GDM1 (cell line): ENCODE data around the gene TMEM187.
A peak's percentile ranks its signal among the peaks of the same experiment; 100 is the strongest.

Experiments used
- DNase-seq: peaks from one replicate; lab custom pipeline; 2025; lab: John Stamatoyannopoulos, UW

The TMEM187 gene, protein sequence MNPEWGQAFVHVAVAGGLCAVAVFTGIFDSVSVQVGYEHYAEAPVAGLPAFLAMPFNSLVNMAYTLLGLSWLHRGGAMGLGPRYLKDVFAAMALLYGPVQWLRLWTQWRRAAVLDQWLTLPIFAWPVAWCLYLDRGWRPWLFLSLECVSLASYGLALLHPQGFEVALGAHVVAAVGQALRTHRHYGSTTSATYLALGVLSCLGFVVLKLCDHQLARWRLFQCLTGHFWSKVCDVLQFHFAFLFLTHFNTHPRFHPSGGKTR

DNA sequence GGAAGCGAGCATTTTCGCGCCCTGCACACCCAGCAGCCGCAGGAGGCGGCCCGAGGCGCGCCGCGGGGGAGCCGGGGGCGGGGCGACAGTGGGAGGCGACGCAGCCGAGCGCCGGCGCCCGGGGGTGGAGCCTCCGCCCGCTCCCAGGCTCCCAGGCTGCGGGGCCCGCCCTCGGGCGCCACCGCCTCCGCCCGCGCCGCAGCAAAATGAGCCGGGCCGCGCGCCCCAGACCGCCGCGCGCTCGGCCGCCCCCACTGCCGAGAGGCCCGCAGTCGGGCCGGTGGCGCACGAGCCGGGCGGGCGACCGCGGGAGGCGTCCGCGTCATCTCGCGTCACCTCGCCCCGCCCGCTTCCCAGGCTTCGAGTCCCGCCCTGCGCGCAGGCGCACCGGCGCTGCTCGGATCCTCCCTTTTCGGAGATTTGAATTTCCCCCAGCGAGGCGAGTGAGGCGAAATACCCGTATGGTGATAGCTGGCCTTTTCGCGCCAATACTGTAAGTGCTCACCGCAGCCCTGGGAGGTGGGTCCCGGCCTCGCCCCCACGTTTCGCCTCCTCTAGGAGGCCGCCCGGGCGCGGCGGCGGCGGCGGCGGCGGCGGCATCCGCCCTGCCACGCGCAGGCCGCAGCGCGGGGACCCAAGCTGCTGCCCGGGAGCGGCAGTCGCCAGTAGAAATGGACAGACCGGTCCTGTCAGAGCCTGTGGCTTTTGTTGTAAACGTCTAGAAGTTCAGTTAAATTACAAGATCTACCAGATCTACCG is at the start of gene TMEM187:
Gene TMEM187, plus strand, starts transcription at position 387 of the 759 bp plus-strand sequence. CDS start 9,309 bp downstream, outside the sequence.
- DNase-seq = peak; percentile 86

DNA sequence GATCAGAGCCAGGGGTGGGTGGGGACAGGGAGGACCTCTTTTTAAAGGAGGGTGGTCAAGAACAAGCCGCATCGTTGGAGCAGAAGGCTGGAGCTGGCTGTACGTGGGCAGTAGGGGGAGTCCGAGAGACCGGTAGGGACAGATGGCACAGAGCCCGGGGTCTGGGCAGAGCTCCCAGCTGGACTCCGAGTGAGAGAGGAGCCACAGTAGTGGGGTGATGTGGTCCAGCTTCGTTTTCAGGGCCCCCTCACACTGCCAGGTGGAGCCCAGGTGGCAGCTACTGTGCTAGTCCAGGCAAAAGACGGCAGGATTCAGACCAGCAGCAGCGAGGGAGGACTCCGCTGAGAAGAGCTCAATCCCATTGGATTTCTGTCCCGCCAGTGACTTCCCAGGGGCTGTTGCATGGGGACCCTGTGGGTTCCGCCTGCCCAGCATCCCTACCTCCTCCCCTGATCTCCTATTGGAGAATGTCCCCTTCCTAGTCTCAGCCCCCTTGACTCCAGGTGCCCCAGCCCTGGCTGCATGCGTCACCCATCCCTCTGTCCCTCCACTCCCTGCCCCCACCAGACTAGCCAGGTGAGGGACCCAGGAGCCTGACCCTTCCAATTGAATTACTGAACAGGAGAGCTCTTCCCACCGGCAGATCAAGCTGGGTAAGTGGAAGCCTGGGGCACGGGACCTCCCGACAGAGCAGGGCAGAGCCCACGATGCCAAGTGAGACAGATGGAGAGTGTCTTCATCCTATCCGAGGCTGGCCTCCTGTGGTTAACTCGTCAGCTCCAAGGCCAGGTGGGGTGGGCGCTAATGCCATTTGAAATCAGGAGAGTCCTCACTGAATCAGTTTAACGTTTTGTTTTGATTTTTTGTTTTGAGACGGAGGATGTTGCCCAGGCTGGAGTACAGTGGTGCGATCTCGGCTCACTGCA is 49.4 kb upstream of the TMEM187 start:
- no peak for DNase-seq

DNA sequence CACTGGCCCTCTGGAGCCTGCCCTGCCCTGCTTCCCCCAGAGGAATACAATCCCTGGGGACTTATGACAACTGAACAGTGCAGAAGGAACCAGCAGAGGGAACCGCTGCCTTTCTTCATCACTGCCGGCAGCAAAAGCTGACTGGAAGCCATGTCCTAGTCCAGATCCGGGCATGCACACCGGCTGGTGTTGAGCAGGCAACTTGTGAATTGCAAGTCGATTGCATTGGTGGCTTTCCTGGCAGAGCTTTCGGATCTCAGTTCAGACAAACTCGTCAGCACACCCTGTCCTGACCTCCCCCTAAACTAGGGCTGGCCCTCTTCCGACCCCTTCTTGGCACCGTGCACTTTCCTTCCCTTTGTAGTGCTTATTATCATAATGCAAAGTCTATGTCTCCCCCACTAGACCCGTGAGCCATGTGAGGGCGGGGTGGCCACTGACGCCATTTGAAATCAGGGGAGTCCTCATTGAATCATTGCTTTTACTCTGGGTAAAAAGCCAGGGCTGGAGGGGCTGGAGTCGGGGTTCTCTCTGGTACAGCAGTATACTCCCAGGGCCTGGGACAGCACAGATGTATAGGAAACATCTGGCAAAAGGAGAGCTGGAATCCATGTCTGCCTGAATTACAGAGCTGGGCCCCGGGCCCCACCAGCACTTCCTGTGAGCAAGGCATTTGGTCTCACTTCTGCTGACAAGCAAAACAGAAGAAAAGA is 48.2 kb upstream of the TMEM187 start:
- peak; percentile 66 for DNase-seq

DNA sequence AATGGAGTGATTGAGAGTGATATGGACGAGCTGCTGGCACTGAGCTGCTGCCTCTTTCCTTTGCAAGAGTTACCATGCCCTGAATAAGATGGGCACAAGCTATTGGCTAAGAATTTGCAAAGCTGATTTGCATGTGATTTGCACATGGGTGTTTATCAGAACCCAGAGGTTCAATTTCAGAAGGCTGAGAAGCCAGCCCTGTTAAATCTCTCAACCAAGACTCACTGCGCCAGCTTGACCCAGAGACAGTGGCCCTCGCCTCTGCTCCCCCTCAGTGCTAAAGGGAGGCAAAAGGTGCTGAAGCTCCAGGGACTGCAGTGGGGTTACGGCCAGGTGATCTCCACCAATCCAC is 47.2 kb upstream of the TMEM187 start:
- no peak for DNase-seq

DNA sequence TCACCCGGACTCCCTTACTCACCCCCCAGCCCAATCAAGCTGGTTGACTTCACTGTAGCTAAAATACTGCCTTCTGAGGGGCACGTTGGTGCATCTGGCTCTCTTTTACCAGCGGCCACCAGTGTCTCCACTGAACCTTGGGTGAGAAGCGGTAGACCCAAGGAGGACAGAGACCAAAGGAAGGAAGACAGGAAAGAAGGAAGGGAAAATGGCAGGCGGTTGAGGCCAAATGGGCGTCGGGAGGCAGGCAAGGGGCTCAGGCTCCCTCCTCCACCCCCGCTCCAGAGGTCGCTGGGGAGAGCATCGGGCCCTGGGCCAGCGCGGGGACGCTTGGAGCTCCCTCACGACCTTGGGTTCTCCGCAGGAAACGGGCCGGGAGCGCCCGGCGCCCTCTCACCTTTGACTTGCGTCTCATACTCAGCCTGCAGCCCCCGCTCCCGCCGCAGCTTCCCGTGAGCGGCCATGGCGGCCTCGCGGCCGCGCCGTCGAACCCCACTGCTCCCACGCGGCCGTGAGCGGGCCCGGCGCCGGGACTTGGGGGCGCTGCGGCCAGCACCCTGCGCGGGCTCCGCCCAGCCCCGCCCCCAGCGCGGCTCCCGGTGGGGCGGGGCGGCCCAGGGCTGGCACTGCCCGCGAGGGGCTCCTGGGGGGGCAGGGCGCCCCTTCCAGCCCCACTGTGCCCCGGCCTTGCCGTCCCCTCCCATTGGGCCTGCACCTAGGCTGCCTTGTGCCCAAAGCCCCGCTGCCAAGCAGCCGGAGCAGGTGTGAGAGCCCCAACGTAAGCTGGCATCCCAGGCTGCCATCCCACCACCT is 46.6 kb upstream of the TMEM187 start, which contains the start of gene ARHGAP4:
Gene ARHGAP4, minus strand, starts transcription at position 526 of the 813 bp plus-strand sequence. Its CDS starts 62 bp downstream, at position 464.
- DNase-seq = peak; percentile 64

DNA sequence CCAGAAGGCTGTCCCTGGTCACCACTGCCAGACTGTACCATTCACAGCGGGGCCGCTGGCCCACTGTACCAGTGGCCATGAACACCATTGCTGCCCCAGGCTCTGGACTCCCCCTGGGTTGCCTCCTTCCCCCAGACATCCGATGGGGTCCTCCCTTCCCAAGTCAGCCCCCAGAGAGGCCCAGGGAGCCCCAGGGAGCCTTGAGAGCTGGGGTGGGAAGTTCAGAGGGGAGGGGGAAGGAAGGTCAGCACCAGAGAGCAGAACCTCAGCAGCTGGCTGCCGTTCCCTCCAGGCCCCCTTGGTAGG is 46.0 kb upstream of the TMEM187 start:
- no peak for DNase-seq

DNA sequence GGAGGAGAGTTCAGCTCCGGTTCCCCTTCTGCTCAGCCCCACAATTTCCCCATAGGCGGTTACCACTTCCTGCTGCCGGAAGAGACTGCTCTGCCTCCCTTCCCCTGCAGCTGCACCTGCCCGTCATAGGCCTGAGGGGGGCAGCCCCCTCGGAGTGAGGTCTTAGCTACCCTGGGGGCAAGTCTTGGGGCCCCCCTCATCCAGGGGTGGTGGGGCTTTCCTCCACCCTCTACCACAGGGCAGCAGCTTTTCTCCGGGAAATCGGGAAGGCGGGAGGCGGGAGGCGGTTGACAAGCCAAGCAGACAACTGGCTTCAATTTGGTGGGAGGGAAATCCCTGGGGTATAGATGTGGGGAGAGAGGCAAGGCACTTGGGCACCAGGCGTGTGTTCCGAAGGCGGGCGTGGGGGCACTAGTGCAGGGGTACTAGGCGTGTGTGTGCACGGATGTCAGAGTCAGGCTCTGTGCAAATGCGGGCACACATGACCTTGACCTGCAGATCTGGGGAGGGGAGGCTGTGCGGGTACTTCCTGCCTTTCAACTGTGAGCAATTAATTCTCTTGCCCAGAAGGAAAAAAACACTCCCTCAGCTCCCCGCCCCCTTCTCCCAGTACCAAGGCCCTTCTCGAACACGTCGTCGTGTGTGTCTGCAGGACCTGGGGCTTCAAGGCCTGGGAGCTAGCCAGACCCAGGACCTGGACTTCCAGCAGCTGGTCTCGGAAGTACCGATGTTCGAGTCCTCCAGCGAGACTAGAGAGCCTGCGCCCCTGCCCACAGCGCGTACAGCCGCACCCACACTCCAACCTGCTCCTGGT is 45.5 kb upstream of the TMEM187 start:
- DNase-seq = peak; percentile 98

DNA sequence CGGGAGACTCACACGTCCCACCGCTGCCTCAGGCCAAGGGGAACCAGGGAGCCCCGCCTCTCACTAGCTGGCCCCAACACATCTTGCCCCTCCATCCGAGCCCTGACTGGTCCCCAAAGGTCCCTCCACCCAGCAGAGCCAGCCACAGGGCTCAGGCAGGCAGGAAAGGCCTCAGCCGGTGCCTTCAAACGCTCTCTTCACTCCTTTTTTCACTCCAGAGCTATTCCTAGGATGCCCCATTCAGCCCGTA is 45.0 kb upstream of the TMEM187 start:
- DNase-seq = no peak

DNA sequence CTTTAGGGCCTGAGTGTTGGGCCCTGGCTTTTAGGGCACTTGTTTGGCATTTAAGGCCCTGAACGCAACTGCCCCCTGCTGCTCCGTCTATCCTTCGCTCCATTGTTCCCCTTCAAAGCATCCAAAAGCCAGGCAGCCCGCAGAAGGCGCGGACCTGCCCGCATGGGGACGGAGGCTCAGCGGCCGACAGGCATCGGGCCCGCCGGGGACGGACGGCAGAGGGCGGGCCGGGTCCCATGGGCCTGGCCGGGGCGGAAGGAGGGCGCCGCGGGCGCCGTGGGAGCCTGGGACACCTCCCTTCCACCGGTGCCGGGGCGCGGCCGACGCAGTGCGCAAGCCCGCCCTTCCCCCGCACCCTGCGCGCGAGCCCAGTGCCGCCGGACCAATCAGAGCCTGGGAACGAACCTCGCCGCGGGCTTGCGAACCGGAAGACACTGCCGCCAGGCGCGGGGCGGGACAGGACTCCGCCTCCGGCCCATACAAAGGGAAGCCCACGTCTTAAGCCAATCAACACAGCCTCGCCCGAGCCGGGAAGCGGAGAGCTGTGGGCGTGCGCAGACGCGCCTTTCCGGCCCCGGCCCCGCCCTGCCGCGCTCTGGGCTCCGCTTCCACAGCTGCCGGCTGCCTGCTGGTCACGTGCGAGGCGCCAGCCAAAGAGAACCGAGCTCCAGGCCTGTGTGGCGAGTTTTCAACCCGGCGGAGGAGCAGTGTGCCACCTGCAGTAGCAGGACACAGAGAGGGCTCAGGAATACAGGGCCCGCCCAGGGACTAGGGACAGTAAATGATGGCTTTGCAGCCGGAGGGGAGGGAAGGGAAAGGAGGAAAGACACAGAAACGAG is 44.4 kb upstream of the TMEM187 start:
- peak; percentile 97 for DNase-seq

DNA sequence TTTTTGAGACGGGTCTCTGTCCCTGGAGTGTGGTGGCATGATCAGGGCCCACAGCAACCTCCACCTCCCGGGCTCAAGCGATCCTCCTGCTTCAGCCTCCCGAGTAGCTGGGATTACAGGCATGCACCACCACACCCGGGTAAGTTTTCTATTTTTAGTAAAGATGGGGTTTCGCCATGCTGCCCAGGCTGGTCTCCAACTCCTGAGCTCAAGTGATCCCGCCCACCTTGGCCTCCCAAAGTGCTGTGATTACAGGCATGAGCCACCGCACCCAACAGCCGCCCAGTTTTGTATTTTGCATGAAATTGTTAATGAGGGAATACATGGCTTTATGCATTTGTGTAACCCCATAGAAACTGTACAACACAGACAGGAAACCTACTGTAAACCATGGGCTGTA is 43.7 kb upstream of the TMEM187 start:
- no peak for DNase-seq

DNA sequence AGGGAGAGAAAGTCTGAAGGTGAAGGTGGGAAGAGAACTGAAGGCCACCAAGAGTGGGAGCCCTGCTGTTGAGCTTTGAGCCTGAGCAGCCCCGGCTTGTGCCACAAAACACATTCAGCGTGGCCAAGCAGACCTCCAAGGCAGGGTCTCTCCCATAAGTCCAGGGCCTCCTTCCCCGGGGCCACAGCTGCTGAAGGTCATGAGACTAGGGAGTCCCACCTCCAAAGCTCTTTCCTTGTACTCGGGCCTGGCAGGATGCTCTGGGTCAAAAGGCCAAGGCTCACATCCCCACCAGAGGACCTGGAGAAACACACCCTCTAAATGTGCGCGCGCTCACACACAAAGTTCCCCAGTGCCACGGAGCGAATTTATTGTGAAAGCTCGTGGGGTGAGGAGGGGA is 43.0 kb upstream of the TMEM187 start:
- DNase-seq = no peak

DNA sequence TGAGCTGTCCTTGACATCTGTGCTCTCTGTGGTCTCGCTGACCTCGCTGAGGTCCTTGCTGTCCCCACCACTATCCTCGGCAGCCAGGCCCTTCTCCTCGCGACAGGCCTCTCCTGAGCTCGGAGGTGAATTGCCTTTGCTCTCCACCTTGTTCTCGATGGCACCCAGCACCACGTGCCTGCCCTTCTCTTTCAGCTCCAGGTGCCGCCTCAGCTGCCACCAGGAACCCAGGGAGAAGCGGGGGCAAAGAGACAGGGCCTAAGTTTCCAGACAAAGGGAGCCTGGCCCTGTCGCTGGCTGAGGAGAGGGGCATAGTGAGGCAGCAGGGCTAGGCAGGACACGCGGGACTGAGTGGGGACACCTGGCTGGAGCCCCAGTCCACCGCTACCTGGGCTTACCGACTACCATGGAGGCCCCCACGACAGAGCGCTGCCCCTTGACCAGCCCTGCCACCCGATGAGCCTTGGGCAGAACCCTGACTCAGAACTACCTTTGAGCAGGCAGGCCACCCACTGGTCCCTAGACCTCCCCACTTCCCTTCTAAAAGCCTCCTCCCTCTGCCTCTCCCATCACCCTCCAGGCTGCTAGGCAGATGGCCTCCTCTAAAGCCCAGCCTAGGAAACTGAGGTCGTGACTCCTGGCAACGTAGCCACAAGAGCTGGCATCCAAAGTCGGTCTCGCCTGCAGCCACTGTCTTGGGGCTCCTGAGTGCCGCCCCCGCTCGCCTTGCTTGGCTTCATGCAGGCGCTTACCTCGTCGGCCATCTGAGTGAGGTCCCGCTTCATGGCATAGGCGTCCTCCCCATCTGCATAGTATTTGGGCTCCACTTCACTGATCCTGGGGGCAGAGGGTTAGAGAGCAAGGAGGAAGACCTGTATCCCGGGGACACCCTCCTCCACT is 42.3 kb upstream of the TMEM187 start:
- no peak for DNase-seq

DNA sequence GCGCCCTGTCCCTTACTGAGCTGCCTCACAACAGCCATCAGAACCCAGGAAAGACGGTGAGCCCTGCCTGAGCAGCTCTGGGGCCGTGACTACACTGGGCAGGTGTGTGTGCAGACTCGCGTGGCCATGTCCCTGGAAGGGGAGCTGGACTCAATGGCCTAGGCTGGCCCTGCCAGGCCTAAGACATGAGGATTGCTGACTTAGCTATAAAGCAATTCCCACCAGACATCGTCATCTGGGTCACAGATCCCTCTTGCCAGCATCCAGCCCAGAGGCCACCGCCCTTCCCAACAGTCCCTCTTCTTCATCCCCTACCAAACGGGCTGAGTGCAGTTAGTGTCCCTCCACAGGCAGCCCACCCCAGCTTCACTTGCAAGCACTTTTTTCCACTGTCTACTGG is 41.4 kb upstream of the TMEM187 start:
- no peak for DNase-seq

DNA sequence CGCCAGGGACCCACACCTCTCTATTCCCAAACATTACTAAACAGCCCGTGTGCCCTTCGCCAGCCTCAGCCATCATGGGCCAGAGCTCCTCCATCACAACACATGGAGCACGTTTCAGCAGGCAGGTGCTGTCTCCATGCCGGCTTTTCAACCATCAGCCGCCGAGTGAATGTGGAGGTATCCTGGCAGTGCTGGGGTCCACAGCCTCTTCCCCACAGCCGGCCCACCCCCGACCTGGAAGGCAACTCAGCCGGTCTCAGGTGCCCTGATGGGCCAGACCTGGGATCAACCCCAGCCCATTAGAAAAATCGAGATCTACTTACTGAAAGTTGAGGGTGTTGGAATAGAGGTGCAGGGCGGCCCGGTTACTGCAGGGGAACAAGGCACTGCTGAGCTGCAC is 40.8 kb upstream of the TMEM187 start:
- no peak for DNase-seq

DNA sequence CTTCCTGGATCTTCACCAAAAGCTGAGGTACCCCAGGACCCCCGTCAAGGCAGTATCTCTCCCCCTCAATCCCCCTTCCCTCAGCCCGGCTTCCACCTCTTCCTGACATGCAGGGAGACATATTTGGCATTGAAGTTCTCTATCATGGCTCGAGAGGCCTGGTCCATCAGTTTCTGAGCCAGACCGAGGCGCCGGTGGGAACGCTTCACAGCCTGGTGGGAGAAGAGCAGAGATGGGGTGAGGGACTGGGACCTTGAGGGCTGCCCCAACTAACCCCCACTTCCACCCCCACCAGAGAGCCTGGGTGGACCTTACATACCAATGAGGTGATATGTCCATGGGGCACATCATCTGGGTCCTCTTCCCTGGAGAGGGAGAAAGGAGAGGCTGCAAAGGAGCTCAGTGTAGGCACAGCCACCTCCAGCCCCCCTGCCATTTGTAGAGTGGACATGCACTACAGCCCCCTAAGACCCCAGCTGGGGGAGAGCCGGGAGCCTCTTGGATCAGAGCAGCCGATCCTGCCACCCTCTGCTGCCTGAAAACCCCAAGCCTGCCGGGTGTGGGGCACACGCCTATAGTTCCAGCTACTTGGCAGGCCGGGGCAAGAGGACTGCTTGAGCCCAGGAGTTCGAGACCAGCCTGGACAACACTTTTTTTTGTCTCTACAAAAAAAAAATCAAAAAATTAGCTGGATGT is 40.2 kb upstream of the TMEM187 start:
- no peak for DNase-seq

DNA sequence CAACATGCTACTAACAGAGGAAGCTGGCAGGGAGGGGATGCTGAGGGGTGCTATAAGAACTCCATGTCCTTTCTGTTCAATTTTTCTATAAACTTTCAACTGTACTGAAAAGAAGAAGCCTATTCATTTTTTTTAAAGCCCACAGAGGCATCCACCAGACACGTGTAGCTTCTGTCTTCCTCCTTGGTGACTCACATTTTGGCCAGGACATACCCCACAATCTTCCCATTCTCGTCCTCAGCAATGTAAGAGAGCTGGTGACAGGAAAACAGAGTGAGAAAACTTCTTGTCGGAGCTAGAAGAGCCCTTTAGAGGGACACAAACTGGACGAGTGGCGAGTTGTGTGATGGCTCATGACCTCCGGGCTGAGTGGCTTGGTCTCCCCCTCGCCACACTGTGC is 38.8 kb upstream of the TMEM187 start:
- DNase-seq = no peak

DNA sequence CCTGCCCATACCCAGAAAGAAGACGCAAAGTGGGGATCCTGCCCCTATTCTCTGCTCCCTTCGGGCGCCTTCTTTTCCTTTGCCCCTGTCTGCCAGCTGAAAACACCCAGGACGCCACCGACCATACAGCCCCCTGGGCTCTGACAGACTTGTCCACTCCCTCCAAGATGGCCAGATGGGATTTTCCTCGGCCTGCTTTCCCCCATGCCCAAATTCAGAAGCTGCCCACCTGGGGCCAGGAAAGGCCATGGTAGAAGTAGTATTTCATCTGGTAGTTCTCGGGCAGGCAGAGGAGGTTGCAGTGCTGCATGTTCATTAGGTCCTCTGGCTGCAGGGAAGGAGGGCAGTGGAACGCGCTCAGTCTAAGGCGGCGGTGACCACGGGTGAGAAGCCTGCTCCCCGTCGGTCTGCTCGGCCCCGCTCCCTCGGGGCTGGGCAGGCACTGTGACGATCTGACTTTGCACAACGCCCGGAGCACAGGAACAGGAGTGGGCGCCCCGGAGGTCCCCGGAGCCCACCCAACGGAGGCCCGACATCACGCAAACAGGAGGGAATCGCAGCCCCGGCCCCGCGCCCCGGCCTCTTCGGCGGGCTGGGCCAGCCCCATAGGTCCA is 38.3 kb upstream of the TMEM187 start:
- DNase-seq = no peak
